K562 (cell line): Measurements from ENCODE around the gene HCRTR1. TPM values are rescaled to one million over a fixed set of nuclear protein-coding genes. Genes with fewer than 3 reads are reported as not detected.
A peak's percentile ranks its signal among the peaks of the same experiment; 100 is the strongest.

Experiments
- ATAC-seq: fragments of 200-7000 bp; cut with Tn5 transposase; 3 replicates; pipeline ENCODE4 v1.9.1; 2020; ENCODE audit warnings: moderate library complexity
- BruUV-seq: library from RNA; stranded (reverse); fragments of 400-500 nt; replicated peaks from 2 replicates; lab custom pipeline; 2021; lab: Mats Ljungman, UMichigan
- CTCF ChIA-PET: fragments of 300-600 bp; formaldehyde crosslinking; extraction: SDS; loops from one replicate; lab custom pipeline; 2021; ENCODE audit warnings: low intra/inter-chr PET ratio; lab: Yijun Ruan, JAX
- POLR2A ChIA-PET: fragments of 300-600, 350-650 bp; sonication (Branson Sonifier 250); formaldehyde crosslinking; extraction: SDS; loops from one replicate; lab custom pipeline; 2021; ENCODE audit warnings: antibody characterized with exemption, inconsistent platforms; lab: Yijun Ruan, JAX
- DNase-seq, 4 experiments: peaks; one replicate each; pipeline versions ENCODE4 v3.0.0 to v3.0.0-alpha.2; 2011 to 2018; ENCODE audit warnings: low spot score in 3 of 4, mixed read lengths in 3 of 4; ENCODE audit errors: extremely low read depth in 1 of 4
- FAIRE-seq: peaks from 2 replicates; lab custom pipeline; 2011; peaks lifted over from hg19 to GRCh38; lab: Jason Lieb, UNC
- H2AFZ ChIP-seq: 2 replicates; pipeline ENCODE4 v1.6.0; 2011; ENCODE audit warnings: low read depth, low read length, control low read depth, inconsistent platforms
- H3K27ac ChIP-seq: fragments of 200-600 bp; 3 replicates; pipeline ENCODE4 v1.8.0; 2011; ENCODE audit warnings: low read depth, mild to moderate bottlenecking, control low read depth, inconsistent platforms, low read length, moderate library complexity, mixed read lengths; ENCODE audit errors: extremely low read depth
- H3K27me3 ChIP-seq, 2 experiments: fragments of 300-600 bp in 1 of 2; 2 replicates in 1 of 2; 3 replicates in 1 of 2; pipeline versions ENCODE4 v1.6.0 to v1.8.0; 2011; ENCODE audit warnings: inconsistent platforms in 2 of 2, low read length in 2 of 2, mild to moderate bottlenecking in 1 of 2, mixed read lengths in 1 of 2, moderate library complexity in 1 of 2; ENCODE audit not compliant: control insufficient read depth in 2 of 2, insufficient read depth in 2 of 2
- H3K36me3 ChIP-seq: fragments of 300-600 bp; 3 replicates; pipeline ENCODE4 v1.8.0; 2011; ENCODE audit warnings: mild to moderate bottlenecking, low read length, inconsistent platforms; ENCODE audit not compliant: control insufficient read depth, insufficient read depth
- H3K4me1 ChIP-seq, 2 experiments: fragments of 200-600 bp in 1 of 2; replicated peaks in 1 of 2; 2 replicates in 1 of 2; 3 replicates in 1 of 2; pipeline versions ENCODE4 v1.5.1 to v1.8.0; 2011; ENCODE audit warnings: inconsistent platforms in 2 of 2, low read length in 2 of 2, mild to moderate bottlenecking in 1 of 2, mixed read lengths in 1 of 2, moderate library complexity in 1 of 2; ENCODE audit not compliant: control insufficient read depth in 2 of 2, insufficient read depth in 2 of 2
- H3K4me2 ChIP-seq: 2 replicates; pipeline ENCODE4 v1.6.1; 2011; ENCODE audit warnings: low read length, control low read depth, inconsistent platforms, mixed read lengths; ENCODE audit not compliant: insufficient read depth
- H3K4me3 ChIP-seq: fragments of 200-600 bp; sonication (generic), shearing (Covaris generic); 2 replicates; pipeline ENCODE4 v1.5.1; 2016; ENCODE audit warnings: control low read depth, inconsistent platforms
- H3K79me2 ChIP-seq: fragments of 200-600 bp; 3 replicates; pipeline ENCODE4 v1.8.0; 2011; ENCODE audit warnings: low read length, inconsistent platforms; ENCODE audit not compliant: control insufficient read depth, insufficient read depth
- H3K9ac ChIP-seq, 2 experiments: 2 replicates each; pipeline versions ENCODE4 v1.6.0 to v1.6.1; 2011; ENCODE audit warnings: low read depth in 2 of 2, low read length in 2 of 2, control low read depth in 1 of 2, inconsistent platforms in 1 of 2, mild to moderate bottlenecking in 1 of 2, mixed read lengths in 1 of 2; ENCODE audit not compliant: insufficient read depth in 1 of 2
- H3K9me1 ChIP-seq: one replicate; pipeline ENCODE4 v1.6.0; 2011; ENCODE audit warnings: inconsistent platforms, mild to moderate bottlenecking, low read length, moderate library complexity; ENCODE audit not compliant: control insufficient read depth, insufficient read depth
- H3K9me3 ChIP-seq: replicated peaks from 2 replicates; pipeline ENCODE4 v1.5.1; 2011; ENCODE audit warnings: low read depth, low read length, inconsistent platforms; ENCODE audit not compliant: control insufficient read depth, insufficient read depth
- H4K20me1 ChIP-seq: replicated peaks from 2 replicates; pipeline ENCODE4 v1.6.1; 2011; ENCODE audit warnings: low read length, inconsistent platforms, mixed read lengths; ENCODE audit not compliant: control insufficient read depth, insufficient read depth
- CUX1 ChIP-seq: fragments of 200-800 bp; sonication (Bioruptor generic); IDR thresholded peaks from 2 replicates; pipeline ENCODE4 v1.6.1; 2016; ENCODE audit warnings: missing genetic modification characterization, missing compliant biosample characterization
- E2F5 ChIP-seq: sonication (generic); formaldehyde crosslinking; IDR thresholded peaks from 2 replicates; pipeline ENCODE4 v1.8.0; 2022; ENCODE audit warnings: mild to moderate bottlenecking, missing genetic modification reagents
- MYBL2 ChIP-seq, 2 experiments: fragments of 450-650 bp in 1 of 2; sonication (generic) in 1 of 2; formaldehyde crosslinking in 1 of 2; IDR thresholded peaks; 2 replicates each; pipeline versions ENCODE4 v1.6.1 to v1.8.1; 2017 to 2022; ENCODE audit warnings: borderline replicate concordance in 1 of 2, inconsistent platforms in 1 of 2, low read depth in 1 of 2, mild to moderate bottlenecking in 1 of 2, missing genetic modification reagents in 1 of 2, moderate library complexity in 1 of 2
- SAFB ChIP-seq: fragments of 200-400 bp; formaldehyde crosslinking; IDR thresholded peaks from 2 replicates; pipeline ENCODE4 v1.6.1; 2017; ENCODE audit warnings: low read depth, low read length, borderline replicate concordance
- STAG1 ChIP-seq: sonication (generic); formaldehyde crosslinking; IDR thresholded peaks from 2 replicates; pipeline ENCODE4 v1.5.0; 2020; ENCODE audit warnings: missing genetic modification reagents, borderline replicate concordance
- STAT5A ChIP-seq: IDR thresholded peaks from 2 replicates; pipeline ENCODE4 v1.6.1; 2012; ENCODE audit warnings: low read length, inconsistent platforms, borderline replicate concordance
- WGBS: fragments of 100-300 bp; shearing (Covaris generic); methylation state at CpG from one replicate; pipeline ENCODE4 v1.1.6; 2016; ENCODE audit warnings: low coverage, mixed read lengths; ENCODE audit not compliant: insufficient coverage; ENCODE audit errors: missing lambda C conversion rate; 5-methylcytosine and 5-hydroxymethylcytosine counted together
- in situ Hi-C: fragments of 300-500 bp; cut with MboI; formaldehyde crosslinking; loops from 4 replicates; pipeline ENCODE4 v1.15.0; 2018; ENCODE audit warnings: inconsistent platforms, mixed read lengths
- intact Hi-C: fragments of 100-400 bp; cut with micrococcal nuclease; formaldehyde crosslinking; loops from 2 replicates; pipeline ENCODE4 v1.14.2; 2022
- polyA plus RNA-seq, 8 experiments: library from polyadenylated mRNA; depleted of rRNA in 4 of 8; stranded (reverse) in 5 of 8; unstranded in 3 of 8; fragments of >200 nt; fragmentation: Nextera tagmentation in 2 of 8; fragmentation: Illumina TruSeq in 1 of 8; extraction: Ambion mirVana in 2 of 8; extraction: Trizol in 1 of 8; gene quantifications; 2 replicates each; pipeline versions ENCODE4 v1.2.1 to v1.2.3, GENCODE V29; 2011 to 2014; ENCODE audit warnings: inconsistent platforms in 1 of 8, missing spikeins in 1 of 8
- total RNA-seq, 7 experiments: library from RNA; depleted of rRNA in 6 of 7; stranded (reverse); fragments of >200 nt in 6 of 7; fragmentation: Illumina TruSeq in 2 of 7; extraction: Trizol in 2 of 7; gene quantifications; 2 replicates each; pipeline versions ENCODE4 v1.2.1 to v1.2.3, GENCODE V29; 2011 to 2021; ENCODE audit warnings: low replicate concordance in 1 of 7

Gene HCRTR1
- total and polyA plus RNA-seq, 9 of the 15 experiments (the other 6 are each of a cell fraction or from before 2014, with no cell fraction given), result not detected

DNA sequence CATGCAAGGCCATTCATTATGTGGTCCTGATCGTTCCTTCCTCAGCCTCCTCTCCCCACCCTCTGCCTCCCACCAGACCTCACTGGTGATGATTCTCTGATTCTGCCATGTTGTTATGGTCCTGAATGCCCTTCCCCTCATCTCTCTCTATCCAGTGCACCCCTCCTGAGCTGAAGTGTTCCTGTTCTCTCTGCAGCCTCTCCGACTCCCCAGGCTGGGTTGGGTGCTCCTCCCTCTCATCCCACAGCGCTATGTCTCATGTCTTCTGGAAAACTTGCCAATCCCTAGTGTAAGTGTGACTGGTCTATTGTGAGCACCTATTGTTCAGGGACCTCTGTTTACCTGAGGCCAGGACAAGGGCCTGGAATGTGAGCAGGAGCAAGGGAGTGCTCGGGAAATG is 38.3 kb downstream of the HCRTR1 start (continued):
- TF ChIP-seq E2F5 (no peak), STAT5A (no peak)

- intact Hi-C loops (no loop called here), in situ Hi-C loops (no loop called here)
- H3K4me1 ChIP-seq, result no peaks in the 10 kb centered on the region
- under 1% methylated on average over 14 of the region's 14 CpGs for WGBS
- H3K4me3 ChIP-seq, result no peak overlapping the region
- ChIA-PET CTCF (no interaction called here), POLR2A (interaction anchor here (0.6 to 1.1 kb wide), 2 partner anchors 13 to 1456 kb away, joined by 3 to 4 read pairs; partner anchors contain the start of gene PEF1)
- no peak overlapping the region for H3K9ac ChIP-seq
- peaks cover 15% of the 10 kb centered on the region; the same call in 1 of the 2 replicates for H4K20me1 ChIP-seq
- no peaks in the 10 kb centered on the region for H3K9me1 ChIP-seq
- no peaks in the 10 kb centered on the region for H3K79me2 ChIP-seq
- H2AFZ ChIP-seq, result no peak overlapping the region
- H3K27ac ChIP-seq, result no peak overlapping the region
- no peaks in the 10 kb centered on the region for H3K36me3 ChIP-seq
- DNase-seq, result no peak
- H3K9me3 ChIP-seq, result no peaks in the 10 kb centered on the region
- FAIRE-seq, result no peak
- H3K27me3 ChIP-seq, result peaks cover 47 to 89% of the 10 kb centered on the region in 2 experiments; a peak in 4 of 5 replicates
- TF ChIP-seq STAG1, result 0 out of 2 replicates have a peak, but pooled peaks have one; percentile 5
- no peak for TF ChIP-seq SAFB
- TF ChIP-seq CUX1 (CRISPR knock-in tag), result no peak
- TF ChIP-seq MYBL2 (IDR thresholded peaks at IDR 0.05; ENCODE audit: low read depth), result no peak
- TF ChIP-seq MYBL2 (CRISPR knock-in tag; IDR thresholded peaks at IDR 0.05; ENCODE audit: borderline replicate concordance), result no peak
- TF ChIP-seq, all 486 proteins: peak for 1
- BruUV-seq, result no TSS peak
- ATAC-seq, result no peak
- H3K4me2 ChIP-seq, result no peak overlapping the region
Observed at GRCh38 chr1:31657020-31657804, 39.7 kb downstream of the HCRTR1 start.
